H1 (cell line): ENCODE measurements around the gene RARA. TPM values are rescaled to one million over a fixed set of nuclear protein-coding genes. Genes with fewer than 3 reads are reported as not detected.

Experiments used
- CTCF ChIA-PET: fragments of 300-600 bp; sonication (Branson Sonifier 250); formaldehyde crosslinking; loops from one replicate; lab custom pipeline; 2021; ENCODE audit not compliant: partially characterized antibody; lab: Charles Lee
- POLR2A ChIA-PET: fragments of 300-600 bp; sonication (Branson Sonifier 250); formaldehyde crosslinking; loops from one replicate; lab custom pipeline; 2021; ENCODE audit warnings: inconsistent platforms; ENCODE audit not compliant: partially characterized antibody; lab: Charles Lee
- DNase-seq, 2 experiments: peaks; one replicate each; pipeline versions ENCODE4 v3.0.0 to v3.0.0-alpha.2; 2010 to 2022; ENCODE audit warnings: low spot score in 2 of 2, low read depth in 1 of 2, mixed read lengths in 1 of 2
- FAIRE-seq: peaks from 2 replicates; lab custom pipeline; 2011; peaks lifted over from hg19 to GRCh38; lab: Jason Lieb, UNC
- H2AFZ ChIP-seq: 2 replicates; pipeline ENCODE4 v1.8.1; 2012; ENCODE audit warnings: low read length, inconsistent platforms
- H2AK5ac ChIP-seq: 2 replicates; pipeline ENCODE4 v1.6.1; 2013; ENCODE audit warnings: low read depth, low read length
- H2BK120ac ChIP-seq: replicated peaks from 2 replicates; pipeline ENCODE3; 2013; ENCODE audit warnings: low read depth, low read length, inconsistent platforms
- H2BK12ac ChIP-seq: 2 replicates; pipeline ENCODE4 v1.6.1; 2013; ENCODE audit warnings: low read depth, low read length
- H2BK15ac ChIP-seq: 2 replicates; pipeline ENCODE4 v1.6.1; 2013; ENCODE audit warnings: low read length
- H2BK20ac ChIP-seq: 2 replicates; pipeline ENCODE4 v1.6.1; 2013; ENCODE audit warnings: low read length
- H2BK5ac ChIP-seq: 2 replicates; pipeline ENCODE4 v1.6.1; 2013; ENCODE audit warnings: low read depth, low read length
- H3K14ac ChIP-seq: 2 replicates; pipeline ENCODE4 v1.6.1; 2013; ENCODE audit warnings: inconsistent platforms; ENCODE audit not compliant: insufficient read length
- H3K18ac ChIP-seq: 2 replicates; pipeline ENCODE4 v1.6.1; 2013; ENCODE audit warnings: low read length; ENCODE audit errors: extremely low read depth
- H3K23ac ChIP-seq: 2 replicates; pipeline ENCODE4 v1.6.1; 2013; ENCODE audit warnings: inconsistent platforms; ENCODE audit not compliant: insufficient read length
- H3K23me2 ChIP-seq: 2 replicates; pipeline ENCODE4 v1.6.1; 2013; ENCODE audit warnings: low read depth, low read length
- H3K27ac ChIP-seq: 2 replicates; pipeline ENCODE4 v1.6.1; 2011; ENCODE audit warnings: low read depth, low read length, inconsistent platforms
- H3K27me3 ChIP-seq, 4 experiments: replicated peaks in 1 of 4; 1 replicate in 1 of 4; 2 replicates in 3 of 4; pipeline versions ENCODE4 v1.6.1 to v1.8.1; 2011 to 2013; ENCODE audit warnings: low read length in 3 of 4, mild to moderate bottlenecking in 3 of 4, inconsistent platforms in 2 of 4, mixed read lengths in 2 of 4, moderate library complexity in 1 of 4; ENCODE audit not compliant: control insufficient read depth in 3 of 4, insufficient read depth in 3 of 4; ENCODE audit errors: extremely low read depth in 1 of 4
- H3K36me3 ChIP-seq, 4 experiments: 2 replicates each; pipeline versions ENCODE4 v1.6.1 to v1.8.1; 2011 to 2013; ENCODE audit warnings: mild to moderate bottlenecking in 4 of 4, low read length in 3 of 4, moderate library complexity in 2 of 4, control low read depth in 1 of 4, inconsistent platforms in 1 of 4; ENCODE audit not compliant: insufficient read depth in 4 of 4, control insufficient read depth in 2 of 4
- H3K4ac ChIP-seq: replicated peaks from 2 replicates; pipeline ENCODE3; 2013; ENCODE audit warnings: low read length, low read depth, mixed read lengths, inconsistent platforms; ENCODE audit not compliant: insufficient read length
- H3K4me1 ChIP-seq, 4 experiments: replicated peaks in 1 of 4; 1 replicate in 1 of 4; 2 replicates in 3 of 4; pipeline versions ENCODE4 v1.6.1 to v1.8.1; 2011 to 2013; ENCODE audit warnings: low read length in 3 of 4, inconsistent platforms in 2 of 4, mixed read lengths in 1 of 4; ENCODE audit not compliant: insufficient read depth in 4 of 4, control insufficient read depth in 3 of 4
- H3K4me2 ChIP-seq, 2 experiments: 2 replicates each; pipeline versions ENCODE4 v1.6.1 to v1.8.1; 2011 to 2013; ENCODE audit warnings: low read depth in 2 of 2, low read length in 2 of 2, control low read depth in 1 of 2, inconsistent platforms in 1 of 2, mild to moderate bottlenecking in 1 of 2; ENCODE audit not compliant: insufficient read depth in 1 of 2
- H3K4me3 ChIP-seq, 4 experiments: fragments of 200-600, 300-600 bp in 1 of 4; sonication (generic), shearing (Covaris generic), sonication (Bioruptor Twin) in 1 of 4; 2 replicates each; pipeline versions ENCODE4 v1.5.1 to v1.8.1; 2011 to 2016; ENCODE audit warnings: low read length in 4 of 4, low read depth in 3 of 4, control low read depth in 2 of 4, inconsistent platforms in 2 of 4, mild to moderate bottlenecking in 2 of 4, mixed read lengths in 1 of 4, moderate library complexity in 1 of 4; ENCODE audit not compliant: insufficient read depth in 2 of 4; ENCODE audit errors: extremely low read depth in 1 of 4
- H3K56ac ChIP-seq: replicated peaks from 2 replicates; pipeline ENCODE3; 2013; ENCODE audit warnings: low read depth, mild to moderate bottlenecking, mixed read lengths, low read length, inconsistent platforms; ENCODE audit not compliant: insufficient read length
- H3K79me1 ChIP-seq: 2 replicates; pipeline ENCODE4 v1.6.1; 2013; ENCODE audit warnings: low read depth, low read length, control low read depth
- H3K79me2 ChIP-seq, 2 experiments: 2 replicates each; pipeline versions ENCODE4 v1.6.1 to v1.8.1; 2012 to 2013; ENCODE audit warnings: low read length in 2 of 2, mild to moderate bottlenecking in 2 of 2, inconsistent platforms in 1 of 2; ENCODE audit not compliant: insufficient read depth in 2 of 2, control insufficient read depth in 1 of 2
- H3K9ac ChIP-seq, 4 experiments: replicated peaks in 1 of 4; 1 replicate in 1 of 4; 2 replicates in 3 of 4; pipeline versions ENCODE4 v1.6.1 to v1.8.1; 2011 to 2013; ENCODE audit warnings: low read depth in 3 of 4, low read length in 3 of 4, control low read depth in 2 of 4, mild to moderate bottlenecking in 2 of 4, moderate library complexity in 2 of 4, inconsistent platforms in 1 of 4; ENCODE audit errors: extremely low read depth in 1 of 4
- H3K9me3 ChIP-seq, 2 experiments: 2 replicates each; pipeline versions ENCODE4 v1.6.1 to v1.8.1; 2012 to 2013; ENCODE audit warnings: mild to moderate bottlenecking in 2 of 2, moderate library complexity in 2 of 2, control low read depth in 1 of 2, inconsistent platforms in 1 of 2, low read depth in 1 of 2, low read length in 1 of 2, mixed read lengths in 1 of 2; ENCODE audit not compliant: insufficient read depth in 2 of 2
- H4K20me1 ChIP-seq, 2 experiments: replicated peaks in 1 of 2; 2 replicates each; pipeline versions ENCODE3 to v1.8.1; 2011 to 2013; ENCODE audit warnings: inconsistent platforms in 2 of 2, low read length in 2 of 2, mild to moderate bottlenecking in 1 of 2; ENCODE audit not compliant: insufficient read depth in 2 of 2, control insufficient read depth in 1 of 2
- H4K5ac ChIP-seq: 2 replicates; pipeline ENCODE4 v1.6.1; 2013; ENCODE audit warnings: low read length, low read depth, mixed read lengths, inconsistent platforms; ENCODE audit not compliant: insufficient read length
- H4K8ac ChIP-seq: 2 replicates; pipeline ENCODE4 v1.8.0; 2013; ENCODE audit warnings: mild to moderate bottlenecking, moderate library complexity, low read length, inconsistent platforms; ENCODE audit not compliant: insufficient read depth; ENCODE audit errors: extremely low read depth
- H4K91ac ChIP-seq: replicated peaks from 2 replicates; pipeline ENCODE3; 2013; ENCODE audit warnings: low read length, mixed read lengths, inconsistent platforms; ENCODE audit not compliant: insufficient read length
- CHD1 ChIP-seq: IDR thresholded peaks from 2 replicates; pipeline ENCODE4 v1.6.1; 2012; ENCODE audit warnings: low read depth, low read length, improper control_type of control experiment
- CHD2 ChIP-seq: IDR thresholded peaks from 2 replicates; pipeline ENCODE4 v1.6.1; 2012; ENCODE audit warnings: low read length, improper control_type of control experiment
- CREB1 ChIP-seq: IDR thresholded peaks from 2 replicates; pipeline ENCODE4 v1.6.1; 2012; ENCODE audit warnings: inconsistent platforms
- HDAC2 ChIP-seq, 2 experiments: fragments of 300-600 bp in 1 of 2; sonication (generic) in 1 of 2; IDR thresholded peaks; 2 replicates each; pipeline ENCODE4 v1.6.1; 2011 to 2012; ENCODE audit warnings: low read depth in 2 of 2, low read length in 2 of 2, mild to moderate bottlenecking in 2 of 2, moderate library complexity in 2 of 2, borderline replicate concordance in 1 of 2, inconsistent platforms in 1 of 2
- RXRA ChIP-seq: IDR thresholded peaks from 2 replicates; pipeline ENCODE4 v1.6.1; 2011; ENCODE audit warnings: low read depth, mild to moderate bottlenecking, low read length, moderate library complexity; ENCODE audit not compliant: insufficient read depth
- SIN3A ChIP-seq, 2 experiments: IDR thresholded peaks in 1 of 2; conservative IDR thresholded peaks in 1 of 2; 2 replicates each; pipeline ENCODE4 v1.6.1; 2011 to 2012; ENCODE audit warnings: low read length in 2 of 2, improper control_type of control experiment in 1 of 2, low read depth in 1 of 2, mild to moderate bottlenecking in 1 of 2
- SIRT6 ChIP-seq: IDR thresholded peaks from one replicate; pipeline ENCODE4 v1.7.1; 2012; ENCODE audit warnings: low read length, inconsistent platforms
- SP2 ChIP-seq: IDR thresholded peaks from 2 replicates; pipeline ENCODE4 v1.6.1; 2012; ENCODE audit warnings: mild to moderate bottlenecking, low read length, inconsistent platforms
- SUZ12 ChIP-seq: fragments of 200-600 bp; sonication (generic); IDR thresholded peaks from 2 replicates; pipeline ENCODE4 v1.6.1; 2012; ENCODE audit warnings: mild to moderate bottlenecking, inconsistent platforms, low read length, moderate library complexity, mixed read lengths
- WGBS, 2 experiments: shearing (Covaris generic) in 1 of 2; methylation state at CpG; one replicate each; pipeline versions ENCODE4 v1.1.6 to v1.1.7; 2013 to 2015; ENCODE audit warnings: low lambda C conversion rate in 2 of 2, mixed read lengths in 2 of 2, inconsistent platforms in 1 of 2, low coverage in 1 of 2, missing lambda C conversion rate in 1 of 2; ENCODE audit not compliant: insufficient replicate concordance in 2 of 2, insufficient coverage in 1 of 2, insufficient read length in 1 of 2; ENCODE audit errors: extremely low coverage in 1 of 2, missing lambda C conversion rate in 1 of 2; 5-methylcytosine and 5-hydroxymethylcytosine counted together
- polyA plus RNA-seq, 7 experiments: library from polyadenylated mRNA; depleted of rRNA in 3 of 7; stranded (reverse) in 5 of 7; unstranded in 2 of 7; fragments of >200 nt in 5 of 7; fragments of 200-250 nt in 2 of 7; gene quantifications; 1 replicate in 5 of 7; 2 replicates in 1 of 7; 4 replicates in 1 of 7; pipeline versions ENCODE4 v1.2.1 to v1.2.3, GENCODE V29; 2011 to 2013; ENCODE audit warnings: missing spikeins in 2 of 7, mixed read lengths in 2 of 7
- total RNA-seq: library from RNA; stranded (reverse); fragmentation: NEBNext Ultra II Directional; extraction: Animal tissue kit (Norgen Biotek cat#: 25700); gene quantifications from 2 replicates; pipeline ENCODE4 v1.2.1, GENCODE V29; 2021

The RARA gene
- total and polyA plus RNA-seq, 2 of the 8 experiments (the other 6 are each of a cell fraction or from before 2014, with no cell fraction given) = 4.4 to 16.5 TPM

DNA sequence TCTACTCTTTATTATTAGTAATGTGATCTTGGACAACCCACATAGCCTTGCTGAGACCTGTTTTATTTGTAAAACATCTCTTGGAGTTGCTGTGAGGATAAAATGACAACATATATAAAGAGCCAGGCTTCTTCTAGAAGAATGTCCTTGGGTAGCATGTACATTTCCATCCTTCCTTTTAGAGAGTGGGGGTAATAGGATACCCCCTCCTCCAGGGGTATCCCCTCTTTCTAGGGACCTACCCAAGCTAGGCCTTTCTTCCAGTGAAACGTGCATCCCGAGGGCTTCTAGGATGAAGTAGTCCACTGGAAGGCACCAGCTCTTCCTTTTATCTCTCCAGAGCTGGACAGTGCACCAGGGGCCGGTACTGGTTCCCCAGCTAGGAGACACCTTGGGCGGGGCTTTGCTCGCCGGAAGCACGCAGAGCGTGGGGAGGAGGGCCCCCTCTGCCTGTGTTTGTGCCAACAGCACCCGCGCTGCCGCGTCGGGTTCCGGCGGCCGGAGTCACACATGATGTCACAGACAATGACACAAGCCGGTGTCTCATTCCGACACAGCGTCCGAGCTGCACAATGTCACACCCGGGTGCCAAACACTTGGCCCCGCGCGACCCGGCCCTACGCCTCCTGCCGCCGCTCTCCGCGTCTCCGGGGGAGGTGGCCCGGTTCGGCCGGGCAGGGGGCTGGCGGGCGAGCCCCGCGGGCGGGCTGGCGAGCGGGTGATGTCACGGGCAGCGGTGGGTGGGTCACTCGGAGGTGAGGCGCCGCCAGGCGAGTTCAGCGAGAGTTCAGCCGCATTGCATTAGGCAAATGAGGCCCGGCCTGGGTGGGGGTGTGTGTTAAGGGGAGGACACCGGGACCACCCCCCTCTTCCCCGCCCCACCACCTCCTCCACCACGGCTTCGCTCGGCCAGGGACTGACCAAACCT lies 32.2 kb downstream of the RARA start:
- Histone ChIP-seq H4K5ac (no peak overlapping the region), H4K91ac (no peak overlapping the region), H3K9me3 (no peaks in the 10 kb centered on the region), H3K79me2 (no peaks in the 10 kb centered on the region), H3K4me2 (peak overlapping the region; percentile 73 to 91), H3K4me1 (peaks cover 13 to 35% (median 29%) of the 10 kb centered on the region in 4 experiments), H3K14ac (no peak overlapping the region), H3K36me3 (no peaks in the 10 kb centered on the region), H4K20me1 (peaks cover 21 to 44% of the 10 kb centered on the region in 2 experiments), H2BK15ac (no peak overlapping the region), H2BK12ac (no peak overlapping the region), H4K8ac (peak overlapping the region; percentile 46; the same call in 1 of the 2 replicates), H2AK5ac (no peak overlapping the region), H3K23ac (no peak overlapping the region), H3K4me3 (peak overlapping the region; percentile 57 to 74 (median 62)), H2BK20ac (no peak overlapping the region), H3K27me3 (peaks cover 22 to 80% (median 58%) of the 10 kb centered on the region in 4 experiments), H3K56ac (no peak overlapping the region), H3K4ac (no peak overlapping the region), H3K18ac (no peak overlapping the region), H3K79me1 (no peaks in the 10 kb centered on the region; the same call in 1 of the 2 replicates), H2AFZ (no peak overlapping the region), H3K9ac (no peak overlapping the region), H2BK5ac (no peak overlapping the region), H3K23me2 (peaks cover 25% of the 10 kb centered on the region; the same call in 1 of the 2 replicates), H3K27ac (no peak overlapping the region), H2BK120ac (no peak overlapping the region)
- 5% methylated on average over 32 of the region's 55 CpGs; no CpG with 5 or more reads in 1 of the 2 experiments for WGBS, 2 experiments
- DNase-seq (peak in 1 of 2 experiments; percentile 82), FAIRE-seq (no peak)
- ChIA-PET CTCF (interaction anchor here (0.9 to 30.8 kb wide), 3 partner anchors 14 to 23 kb away, joined by 4 to 1198 read pairs (median 74); partner anchors contain the start of gene RARA), POLR2A (interaction anchor here (1.2 to 27.8 kb wide), 2 partner anchors 10 to 38 kb away, joined by 3 to 570 read pairs; partner anchors contain the start of genes CDC6 and RARA)
- TF ChIP-seq SP2 (no peak), SUZ12 (peak; percentile 9; the same call in 1 of the 2 replicates), CHD2 (no peak), CREB1 (peak; percentile 75), CHD1 (no peak), SIN3A (conservative IDR thresholded peaks at IDR 0.05 in 1 of 2, IDR thresholded peaks at IDR 0.05 in 1 of 2; ENCODE audit: low read depth in 1 of 2, low read length in 2 of 2) (peak in 1 of 2 experiments; percentile 26; a peak in 1 of 4 replicates), RXRA (peak; percentile 98), SIRT6 (no peak), HDAC2 (IDR thresholded peaks at IDR 0.05; ENCODE audit: borderline replicate concordance in 1 of 2, low read depth in 2 of 2, low read length in 2 of 2) (0 out of 4 replicates have a peak, but pooled peaks of 1 of the 2 experiments have one; percentile 4)
